ENCODE data around the gene PPP1CC. TPM values are rescaled to one million over a fixed set of nuclear protein-coding genes. Genes with fewer than 3 reads are reported as not detected.

The PPP1CC gene
- total RNA-seq, 6 experiments from 2014 or later, result 95.2 to 140 (median 134) TPM

- Mint-ChIP-seq H3K36me3 (ENCODE audit: low read depth) (no peaks in the 10 kb centered on the region), H3K27me3 (ENCODE audit: insufficient read depth) (peaks cover under 1% of the 10 kb centered on the region), H3K9me3 (no peaks in the 10 kb centered on the region), H3K4me3 (no peak overlapping the region), H3K27ac (no peak overlapping the region), H3K4me1 (ENCODE audit: low read depth) (no peaks in the 10 kb centered on the region)
- no peak for TF ChIP-seq CTCF (IDR thresholded peaks at IDR 0.05)
- DNase-seq, result no peak
Measured at GRCh38 chr12:110765111-110765510, 22.4 kb upstream of the PPP1CC start.

GRCh38 chr12:110763583-110763982 is 20.9 kb upstream of the PPP1CC start:
- Mint-ChIP-seq H3K9me3 (no peaks in the 10 kb centered on the region), H3K4me3 (no peak overlapping the region), H3K27me3 (ENCODE audit: insufficient read depth) (peaks cover 5% of the 10 kb centered on the region), H3K4me1 (ENCODE audit: low read depth) (no peaks in the 10 kb centered on the region), H3K27ac (no peak overlapping the region), H3K36me3 (ENCODE audit: low read depth) (no peaks in the 10 kb centered on the region)
- no peak for DNase-seq
- TF ChIP-seq CTCF (IDR thresholded peaks at IDR 0.05), result no peak

DNA sequence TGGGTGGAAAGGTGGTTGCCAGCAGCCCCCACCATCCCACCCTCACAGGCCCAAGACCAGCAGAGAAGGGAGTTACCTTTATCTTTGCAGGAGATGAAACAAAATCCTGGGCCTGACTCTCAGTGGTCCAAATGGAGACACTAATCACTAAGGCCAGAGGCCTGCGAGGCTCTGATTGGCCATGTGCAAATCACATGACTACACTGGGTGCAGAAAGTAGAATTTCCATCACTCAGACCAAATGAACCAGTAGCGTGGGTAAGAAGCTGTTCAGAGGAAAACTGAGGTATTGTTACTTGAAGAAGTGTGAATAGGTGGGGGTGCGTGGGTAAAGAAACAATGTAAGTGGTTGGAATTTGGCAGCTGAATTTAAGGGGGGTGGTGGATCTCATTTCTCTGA is 20.2 kb upstream of the PPP1CC start:
- no peak for DNase-seq
- TF ChIP-seq CTCF (IDR thresholded peaks at IDR 0.05), result no peak
- Mint-ChIP-seq H3K4me1 (ENCODE audit: low read depth) (no peaks in the 10 kb centered on the region), H3K9me3 (no peaks in the 10 kb centered on the region), H3K27me3 (ENCODE audit: insufficient read depth) (peaks cover 5% of the 10 kb centered on the region), H3K36me3 (ENCODE audit: low read depth) (no peaks in the 10 kb centered on the region), H3K4me3 (no peak overlapping the region), H3K27ac (no peak overlapping the region)

DNA sequence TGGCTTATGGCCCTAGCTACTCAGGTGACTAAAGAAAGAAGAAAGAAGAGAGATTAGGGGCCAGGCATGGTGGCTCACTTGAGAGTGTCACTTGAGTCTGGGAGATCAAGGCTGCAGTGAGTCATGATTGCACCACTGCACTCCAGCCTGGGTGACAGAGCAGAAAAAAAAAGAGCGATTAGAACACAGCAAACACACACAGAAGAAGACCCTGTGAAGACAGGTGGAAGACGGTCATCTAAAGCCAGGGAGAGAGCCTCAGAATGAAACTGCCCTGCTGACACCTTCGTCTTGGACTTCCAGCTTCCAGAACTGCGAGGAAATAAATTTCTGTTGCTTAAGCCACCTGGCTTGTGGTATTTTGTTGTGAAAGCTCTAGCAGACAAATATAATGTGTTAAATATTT is 17.5 kb upstream of the PPP1CC start:
- no peaks in the 10 kb centered on the region for H3K36me3 Mint-ChIP-seq (ENCODE audit: low read depth)
- H3K4me1 Mint-ChIP-seq (ENCODE audit: low read depth), result peaks cover 9% of the 10 kb centered on the region
- H3K27ac Mint-ChIP-seq, result no peak overlapping the region
- H3K9me3 Mint-ChIP-seq, result no peaks in the 10 kb centered on the region
- peaks cover 7% of the 10 kb centered on the region for H3K27me3 Mint-ChIP-seq (ENCODE audit: insufficient read depth)
- DNase-seq, result no peak
- H3K4me3 Mint-ChIP-seq, result no peak overlapping the region
- TF ChIP-seq CTCF (IDR thresholded peaks at IDR 0.05), result no peak

DNA sequence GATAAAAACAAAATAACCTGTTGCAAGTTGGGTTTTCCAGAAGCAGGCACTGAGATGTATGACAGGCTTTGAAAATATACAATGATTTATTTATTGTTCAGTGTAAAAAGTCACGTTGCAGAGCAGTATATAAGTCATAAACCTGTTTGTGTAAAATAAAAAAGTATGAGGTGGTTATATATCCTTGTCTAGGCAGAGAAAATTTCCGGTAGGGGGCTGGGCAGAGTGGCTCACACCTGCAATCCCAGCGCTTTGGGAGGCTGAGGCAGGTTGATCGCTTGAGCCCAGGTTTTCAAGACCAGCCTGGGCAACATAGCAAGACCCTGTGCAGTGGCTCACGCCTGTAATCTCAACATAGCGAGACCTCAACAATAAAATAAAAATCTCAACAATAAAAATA is 16.2 kb upstream of the PPP1CC start:
- no peaks in the 10 kb centered on the region for H3K36me3 Mint-ChIP-seq (ENCODE audit: low read depth)
- DNase-seq, result no peak
- peaks cover 10% of the 10 kb centered on the region for H3K27me3 Mint-ChIP-seq (ENCODE audit: insufficient read depth)
- H3K27ac Mint-ChIP-seq, result no peak overlapping the region
- no peak overlapping the region for H3K4me3 Mint-ChIP-seq
- peaks cover 9% of the 10 kb centered on the region for H3K4me1 Mint-ChIP-seq (ENCODE audit: low read depth)
- no peak for TF ChIP-seq CTCF (IDR thresholded peaks at IDR 0.05)
- H3K9me3 Mint-ChIP-seq, result no peaks in the 10 kb centered on the region

DNA sequence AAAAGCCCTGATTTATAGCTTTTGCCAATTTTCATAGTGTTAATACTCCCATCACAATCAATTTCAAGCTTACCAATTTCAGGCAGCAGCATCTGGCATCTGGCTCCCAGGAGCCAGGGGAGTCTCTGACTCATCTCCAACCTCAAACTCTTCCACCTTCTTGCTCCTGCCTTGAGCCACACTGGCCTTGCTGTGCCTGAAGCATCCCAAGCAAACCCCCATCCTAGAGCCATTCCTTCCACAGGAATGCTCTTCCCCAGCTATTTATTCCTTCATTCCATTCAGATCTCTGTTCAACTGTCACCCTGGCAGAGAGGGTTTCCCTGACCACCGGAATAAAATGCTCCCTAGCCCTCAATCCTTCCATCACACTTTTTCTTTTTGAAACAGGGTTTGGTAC is 13.9 kb upstream of the PPP1CC start:
- no peak for TF ChIP-seq CTCF (IDR thresholded peaks at IDR 0.05)
- Mint-ChIP-seq H3K36me3 (ENCODE audit: low read depth) (no peaks in the 10 kb centered on the region), H3K4me1 (ENCODE audit: low read depth) (peaks cover 9% of the 10 kb centered on the region), H3K27ac (no peak overlapping the region), H3K9me3 (no peaks in the 10 kb centered on the region), H3K4me3 (no peak overlapping the region), H3K27me3 (ENCODE audit: insufficient read depth) (peaks cover 10% of the 10 kb centered on the region)
- DNase-seq, result peak; percentile 39
